Omental fat pad (tissue), 4 donors: ENCODE measurements around the gene CTCFL. TPM values are rescaled to one million over a fixed set of nuclear protein-coding genes. Genes with fewer than 3 reads are reported as not detected.

ENCODE experiments used
- ATAC-seq: fragments of 150-250 bp; one replicate; pipeline ENCODE4 v1.9.1; 2016; ENCODE audit warnings: mild to moderate bottlenecking, moderate library complexity; ENCODE audit not compliant: low FRiP score
- DNase-seq: peaks from one replicate; pipeline ENCODE4 v3.0.0-alpha.2; 2019; ENCODE audit warnings: low spot score
- CTCF ChIP-seq, 3 donors: fragments of 450-650 bp; IDR thresholded peaks; one replicate each; pipeline ENCODE4 v1.5.1; 2016 to 2017; ENCODE audit warnings: antibody characterized with exemption in 3 of 3, mild to moderate bottlenecking in 3 of 3, moderate library complexity in 2 of 3
- total RNA-seq, 4 donors: library from RNA; depleted of rRNA; stranded (reverse); fragments of >200 nt; gene quantifications; one replicate each; pipeline ENCODE4 v1.1.0, GENCODE V29; 2016

The CTCFL gene
- total RNA-seq, 4 donors from 2014 or later = not detected

GRCh38 chr20:57535297-57535696 lies 10.4 kb upstream of the CTCFL start:
- no peak for TF ChIP-seq CTCF (IDR thresholded peaks at IDR 0.05)
- ATAC-seq (no peak), DNase-seq (no peak)

DNA sequence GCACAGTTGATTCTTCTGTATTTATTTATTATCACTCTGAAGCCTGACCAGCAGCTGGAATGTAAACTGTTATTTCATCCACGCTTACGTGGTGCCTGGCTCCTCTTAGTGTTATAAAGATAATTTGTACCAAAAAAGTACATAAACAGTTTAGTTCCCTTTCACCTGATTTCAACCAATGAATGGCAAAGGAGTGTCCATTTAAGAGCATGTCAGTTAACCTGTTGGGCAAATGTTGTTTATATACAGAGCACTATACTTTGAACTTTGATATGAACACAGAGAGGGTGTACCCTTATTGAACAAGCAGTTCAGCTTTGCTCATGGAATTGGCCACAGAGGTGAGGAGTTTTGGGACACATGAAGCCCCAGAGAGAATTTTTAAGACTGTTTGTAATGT lies 7.2 kb upstream of the CTCFL start:
- TF ChIP-seq CTCF (IDR thresholded peaks at IDR 0.05) = no peak
- no peak for DNase-seq
- no peak for ATAC-seq

DNA sequence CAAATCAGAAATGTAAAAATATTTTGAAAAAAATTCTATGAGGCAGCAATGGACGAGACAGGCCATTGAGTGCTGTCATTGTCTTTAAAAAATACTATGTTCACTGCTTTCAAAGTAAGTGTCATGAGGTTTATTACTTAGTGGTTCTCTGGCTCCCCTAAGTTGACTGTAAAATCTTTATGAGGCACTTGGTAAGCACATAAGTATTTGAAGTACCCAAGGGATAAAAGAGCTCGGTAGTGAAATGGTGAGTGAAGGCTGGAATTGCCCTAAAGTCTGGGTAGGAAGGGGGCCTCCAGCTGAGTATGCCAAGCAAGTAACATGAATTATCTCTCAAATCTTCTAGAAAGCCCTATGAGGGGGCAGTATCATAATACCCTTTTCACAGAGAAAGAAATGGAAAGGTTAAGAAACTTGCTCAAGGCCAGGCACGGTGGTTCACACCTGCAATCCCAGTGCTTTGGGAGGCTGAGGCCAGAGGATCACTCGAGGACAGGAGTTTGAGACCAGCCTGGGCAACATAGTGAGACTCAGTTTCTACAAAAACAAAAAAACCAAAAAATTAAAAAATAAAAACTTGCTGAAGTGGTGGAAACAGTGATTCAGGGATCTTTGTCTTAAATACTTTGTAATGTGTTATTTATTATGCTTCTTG lies 5.5 kb upstream of the CTCFL start:
- DNase-seq = no peak
- ATAC-seq = no peak
- TF ChIP-seq CTCF (IDR thresholded peaks at IDR 0.05) = no peak

DNA sequence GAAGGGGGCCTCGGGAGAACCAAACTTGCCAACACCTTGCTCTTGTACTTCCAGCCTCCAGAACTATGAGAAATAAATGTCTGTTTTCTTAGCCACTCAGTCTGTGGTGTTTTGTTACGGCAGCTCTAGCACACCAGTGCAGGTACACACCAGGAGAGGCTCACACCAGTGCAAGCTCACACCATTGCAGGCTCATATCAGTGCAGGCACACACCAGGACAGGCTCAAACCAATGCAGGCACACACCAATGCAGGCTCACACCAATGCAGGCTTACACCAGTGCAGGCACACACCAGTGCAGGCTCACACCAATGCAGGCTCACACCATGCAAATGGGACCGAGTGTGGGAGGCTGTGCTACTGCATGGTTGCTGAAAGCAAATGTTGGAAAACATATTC lies 4.9 kb upstream of the CTCFL start:
- no peak for TF ChIP-seq CTCF (IDR thresholded peaks at IDR 0.05)
- DNase-seq (no peak), ATAC-seq (no peak)

DNA sequence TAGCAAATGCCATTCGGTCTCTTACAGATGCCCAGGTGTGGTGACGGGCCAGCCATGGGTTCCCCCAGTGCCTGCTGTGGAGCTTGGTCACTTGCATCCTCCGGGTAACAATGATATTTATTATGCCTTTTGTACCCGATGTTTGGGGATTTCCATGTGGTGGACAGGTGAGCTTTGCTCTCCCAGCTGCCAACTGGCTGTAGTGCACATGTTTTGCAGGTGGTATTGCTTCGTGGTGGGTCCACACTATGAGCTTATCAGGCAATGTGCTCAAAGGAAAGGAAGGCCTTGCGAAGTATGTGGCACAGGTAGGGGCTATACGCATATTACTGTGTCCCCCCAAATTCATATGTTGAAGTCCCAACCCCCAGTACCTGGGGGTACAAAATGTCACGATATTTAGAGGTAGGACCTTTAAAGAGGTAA lies 4.2 kb upstream of the CTCFL start:
- no peak for TF ChIP-seq CTCF (IDR thresholded peaks at IDR 0.05)
- no peak for ATAC-seq
- no peak for DNase-seq

DNA sequence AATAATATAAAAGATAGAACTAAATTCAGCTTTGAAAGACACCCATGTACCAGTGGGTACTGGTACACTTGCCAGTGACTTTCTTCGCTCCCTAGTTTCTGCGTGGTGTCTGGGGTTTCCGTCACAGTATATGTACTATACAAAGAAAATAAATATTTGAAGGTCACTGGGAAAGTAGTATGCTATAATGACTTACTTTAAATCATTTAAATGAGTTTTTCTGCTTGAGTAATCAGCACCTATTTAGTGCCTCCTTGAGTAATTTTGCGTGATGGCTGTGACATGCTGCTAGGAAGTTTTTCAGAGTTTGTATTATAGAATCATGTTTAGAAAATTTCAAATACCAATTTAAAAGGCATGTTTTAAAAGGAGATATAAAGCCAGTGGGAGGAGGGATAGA lies 3.2 kb upstream of the CTCFL start:
- DNase-seq (no peak), ATAC-seq (no peak)
- TF ChIP-seq CTCF (IDR thresholded peaks at IDR 0.05) = no peak

DNA sequence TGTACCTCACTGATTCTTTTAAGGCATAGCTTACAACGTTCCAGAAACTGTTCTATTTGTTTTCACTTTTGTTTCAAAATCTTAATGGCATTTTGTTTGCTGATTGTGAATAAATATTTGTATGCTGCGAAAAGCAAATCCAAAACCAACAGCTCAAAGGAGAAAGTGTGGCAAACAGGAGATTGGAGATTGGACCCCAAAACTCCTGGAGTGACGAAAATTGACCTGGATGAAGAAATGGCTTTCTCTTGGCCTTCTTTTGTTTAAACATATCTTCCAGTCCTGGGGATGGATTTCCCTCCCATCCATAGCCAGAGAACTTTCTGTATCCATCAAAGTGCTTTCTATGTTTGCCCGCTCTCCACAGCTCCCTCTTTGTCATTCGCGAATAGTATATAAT lies 2.8 kb upstream of the CTCFL start:
- TF ChIP-seq CTCF (IDR thresholded peaks at IDR 0.05) = no peak
- no peak for DNase-seq
- no peak for ATAC-seq
